GM12801 (cell line): ENCODE data around the gene LONP2.

Experiments used
- CTCF ChIP-seq: IDR thresholded peaks from one replicate; pipeline ENCODE4 v1.5.1; 2011; ENCODE audit warnings: control low read depth; ENCODE audit not compliant: insufficient read length; ENCODE audit errors: extremely low read depth

The LONP2 gene

DNA sequence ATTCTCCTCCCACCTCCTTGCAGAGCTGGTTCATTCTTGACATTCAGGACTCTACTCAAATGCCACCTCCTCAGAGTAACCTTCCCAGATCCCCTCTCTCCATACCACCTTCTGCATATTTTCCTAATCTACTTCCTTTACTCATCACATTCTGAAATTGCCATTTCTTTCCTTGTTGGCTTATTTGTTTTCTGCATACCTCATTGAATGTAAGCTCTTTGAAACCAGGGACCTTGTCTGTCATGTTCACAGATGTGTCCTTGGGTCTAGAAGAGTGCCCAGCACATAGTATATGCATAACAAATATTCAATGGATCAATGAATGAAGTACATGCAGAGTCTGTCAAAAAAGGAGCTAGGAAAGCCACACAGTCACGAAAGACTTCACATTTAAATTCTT lies 7.8 kb upstream of the LONP2 start:
- TF ChIP-seq CTCF, result no peak

- TF ChIP-seq CTCF, result no peak
Measured at GRCh38 chr16:48244863-48245195, 729 bp downstream of the LONP2 start.

DNA sequence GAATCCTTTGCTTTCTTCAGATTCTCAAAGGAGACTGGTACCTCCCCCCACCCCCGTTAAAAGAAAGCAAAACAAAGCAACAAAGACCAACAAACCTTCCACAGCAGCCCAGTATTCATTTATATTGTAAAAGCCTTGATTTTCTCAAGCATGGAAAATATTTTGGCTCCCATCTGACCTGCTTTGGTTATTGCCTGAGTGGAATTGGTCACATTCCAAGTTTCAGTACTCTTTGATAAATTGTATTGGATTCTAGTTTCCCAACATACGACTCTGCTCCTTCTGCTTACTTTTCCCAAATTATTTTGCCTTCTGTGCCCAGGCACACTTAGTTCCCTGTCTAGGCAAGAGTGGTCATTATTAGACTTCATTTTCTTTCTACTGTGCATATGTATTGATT lies 2.0 kb downstream of the LONP2 start:
- TF ChIP-seq CTCF, result no peak

DNA sequence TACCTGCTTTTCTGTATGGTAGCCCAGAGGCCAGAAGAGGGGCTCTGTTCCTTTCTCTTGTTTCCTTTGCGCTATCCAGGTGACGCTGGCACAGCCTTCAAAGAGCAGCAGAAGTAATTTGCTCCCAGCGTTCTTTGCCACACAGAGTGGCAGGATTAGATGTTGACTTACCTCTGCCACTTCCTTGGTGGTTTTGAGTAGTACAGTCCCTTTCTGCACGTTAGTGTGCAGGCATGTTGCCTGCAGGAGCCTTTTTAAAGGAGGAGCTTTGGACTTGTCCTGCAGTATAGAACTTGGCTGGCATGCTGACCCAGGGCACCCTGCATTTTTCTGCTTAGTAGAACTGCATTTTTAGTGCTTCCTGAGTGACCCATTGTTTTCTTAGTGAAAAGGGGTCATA lies 3.2 kb downstream of the LONP2 start, which contains the start of gene ABCC11:
Gene ABCC11, minus strand, starts transcription at position 229 of the 400 bp plus-strand sequence. CDS start 15,618 bp downstream, outside the sequence.
- no peak for TF ChIP-seq CTCF

DNA sequence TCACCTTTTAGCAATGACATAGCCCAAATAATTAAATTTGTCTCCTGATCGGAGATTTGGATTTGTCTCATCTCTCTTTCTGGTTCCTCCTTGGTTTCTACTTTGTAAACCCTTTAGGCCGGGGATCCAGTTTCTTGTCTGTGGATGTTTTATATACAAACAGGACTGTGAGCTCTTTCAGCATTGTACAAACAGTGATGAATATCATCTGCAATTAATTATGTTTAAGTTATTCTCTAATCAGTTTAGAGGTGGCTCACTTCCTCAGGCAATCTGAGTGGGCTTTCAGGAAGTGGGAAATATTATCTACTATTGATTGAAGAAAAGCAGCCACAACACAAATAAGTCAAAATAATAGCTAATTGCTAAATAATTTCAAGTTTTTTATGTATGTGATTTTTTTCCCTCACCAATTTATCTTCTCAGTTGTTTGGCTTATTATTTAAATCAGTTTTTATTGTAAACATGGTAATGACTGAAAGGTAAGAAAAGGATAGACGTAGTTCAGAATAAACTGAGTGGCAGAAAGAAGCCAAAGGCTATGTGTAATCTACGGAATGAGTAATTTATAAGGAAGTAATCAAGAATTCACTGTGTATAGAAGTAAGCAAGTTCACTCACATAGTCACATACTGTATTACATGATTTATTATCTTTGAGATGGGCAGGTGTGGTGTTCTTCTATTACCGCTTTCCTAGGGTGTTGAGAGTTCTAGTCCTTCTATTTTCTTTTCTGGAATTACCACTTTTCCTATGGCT lies 6.6 kb downstream of the LONP2 start:
- TF ChIP-seq CTCF, result no peak

DNA sequence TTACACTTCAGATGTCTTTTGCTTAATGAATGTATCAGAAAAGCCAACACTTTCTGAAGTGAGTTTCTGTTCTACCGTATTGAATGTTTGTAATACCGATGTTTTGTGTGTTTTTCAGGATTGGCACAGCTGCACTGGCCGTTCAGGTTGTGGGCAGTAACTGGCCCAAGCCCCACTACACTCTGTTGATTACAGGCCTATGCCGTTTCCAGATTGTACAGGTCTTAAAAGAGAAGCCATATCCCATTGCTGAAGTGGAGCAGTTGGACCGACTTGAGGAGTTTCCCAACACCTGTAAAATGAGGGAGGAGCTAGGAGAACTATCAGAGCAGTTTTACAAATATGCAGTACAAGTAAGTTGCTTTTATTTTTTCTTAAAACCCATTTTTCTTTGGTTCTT lies 7.9 kb downstream of the LONP2 start:
- no peak for TF ChIP-seq CTCF

DNA sequence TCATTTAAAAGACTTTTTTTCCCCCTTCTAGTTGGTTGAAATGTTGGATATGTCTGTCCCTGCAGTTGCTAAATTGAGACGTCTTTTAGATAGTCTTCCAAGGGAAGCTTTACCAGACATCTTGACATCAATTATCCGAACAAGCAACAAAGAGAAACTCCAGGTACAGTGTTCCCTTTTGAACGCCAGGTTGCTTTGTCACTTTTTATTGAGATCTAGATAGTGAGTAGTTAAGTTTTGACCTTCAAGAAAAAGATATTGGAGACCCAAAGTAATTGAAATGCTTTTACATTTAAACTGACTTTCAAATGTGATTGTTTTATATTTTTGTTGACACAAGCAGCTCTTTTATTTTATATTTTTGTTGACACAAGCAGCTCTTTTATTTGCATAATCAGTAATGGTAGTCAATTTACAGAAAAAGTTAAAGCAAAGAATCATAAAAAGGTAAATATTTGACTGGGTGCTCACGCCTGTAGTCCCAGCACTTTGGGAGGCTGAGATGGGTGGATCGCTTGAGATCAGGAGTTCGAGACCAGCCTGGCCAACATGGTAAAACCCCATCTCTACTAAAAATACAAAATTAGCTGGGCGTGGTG lies 12.6 kb downstream of the LONP2 start:
- TF ChIP-seq CTCF, result no peak
